HG03520 (cell line): ENCODE data around the gene TSPOAP1.

Experiments used
- ATAC-seq: cut with Tn5 transposase; IDR thresholded peaks from one replicate; pipeline ENCODE4 v1.9.1; 2021; ENCODE audit warnings: mild to moderate bottlenecking, moderate library complexity; ENCODE audit not compliant: unreplicated experiment

TSPOAP1 gene

GRCh38 chr17:58328195-58329034, at the start of gene TSPOAP1:
TSS of gene TSPOAP1 (minus strand) at chr17:58328795. CDS start at chr17:58327920, 875 bp downstream.
- no peak for ATAC-seq

DNA sequence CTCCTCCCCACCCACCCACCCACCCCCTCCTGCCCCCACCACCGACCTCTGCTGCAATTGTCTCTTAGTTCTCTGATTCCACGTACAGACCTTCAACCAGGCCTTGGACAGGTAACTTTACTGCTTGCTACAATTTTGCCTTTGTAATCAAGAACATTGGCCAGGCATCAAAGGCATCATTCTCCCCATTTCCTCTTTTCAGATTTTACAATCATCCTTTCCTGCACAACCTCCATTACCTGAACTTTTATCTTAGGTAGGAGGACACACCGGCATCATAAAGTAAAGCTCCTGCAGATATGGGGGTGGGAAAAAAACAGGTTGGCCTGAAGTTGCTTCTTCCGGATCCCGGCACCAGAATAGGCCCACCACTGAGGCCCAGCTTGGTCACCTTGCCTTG, 49.1 kb upstream of the TSPOAP1 start:
- ATAC-seq = no peak

- no peak for ATAC-seq
Observed at GRCh38 chr17:58377093-58377601, 48.6 kb upstream of the TSPOAP1 start.

DNA sequence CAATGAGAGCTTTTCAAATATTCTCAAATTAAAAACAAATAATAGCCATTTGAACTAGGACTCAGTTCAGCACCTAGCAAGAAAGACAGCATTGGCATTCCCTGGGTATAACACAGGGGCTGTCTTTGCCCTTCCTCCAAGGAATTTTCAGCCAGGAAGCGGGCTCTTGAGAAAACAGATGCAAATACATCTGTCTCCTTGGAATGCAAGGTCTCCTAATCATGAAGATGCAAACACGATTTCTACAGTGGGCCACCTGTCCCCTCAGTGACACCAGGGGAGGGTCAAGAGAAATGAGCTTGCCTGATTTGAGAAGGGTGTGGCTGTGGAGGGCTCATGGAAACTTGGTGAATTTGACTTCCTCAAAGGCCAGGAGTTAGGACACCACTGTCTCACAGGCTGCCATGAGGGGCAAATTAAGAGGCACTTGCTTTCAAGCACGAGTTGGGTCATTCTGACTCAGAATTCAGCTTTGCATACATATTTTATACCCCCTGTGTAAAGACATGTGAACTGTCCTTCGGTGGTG, 47.9 kb upstream of the TSPOAP1 start:
- no peak for ATAC-seq

GRCh38 chr17:58375811-58376210, 47.2 kb upstream of the TSPOAP1 start:
- no peak for ATAC-seq

DNA sequence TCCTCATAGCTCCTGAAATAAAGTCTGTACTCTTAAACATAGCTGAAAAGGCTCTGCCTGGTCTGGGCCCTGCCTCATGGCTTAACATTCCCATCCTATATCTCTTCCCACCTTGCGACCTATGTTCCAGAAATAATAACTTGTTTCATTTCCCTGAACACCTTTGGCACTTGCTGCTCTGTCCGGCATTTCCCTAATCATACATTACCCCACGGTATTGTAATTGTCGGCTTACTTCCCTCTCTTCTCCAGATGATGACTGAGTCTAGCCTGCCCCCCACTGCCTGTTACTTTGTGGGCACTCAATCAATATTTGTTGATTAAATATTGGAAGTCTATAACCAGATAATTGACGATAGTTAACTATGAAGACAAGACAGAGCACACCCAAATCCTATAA, 46.7 kb upstream of the TSPOAP1 start:
- ATAC-seq = no peak

DNA sequence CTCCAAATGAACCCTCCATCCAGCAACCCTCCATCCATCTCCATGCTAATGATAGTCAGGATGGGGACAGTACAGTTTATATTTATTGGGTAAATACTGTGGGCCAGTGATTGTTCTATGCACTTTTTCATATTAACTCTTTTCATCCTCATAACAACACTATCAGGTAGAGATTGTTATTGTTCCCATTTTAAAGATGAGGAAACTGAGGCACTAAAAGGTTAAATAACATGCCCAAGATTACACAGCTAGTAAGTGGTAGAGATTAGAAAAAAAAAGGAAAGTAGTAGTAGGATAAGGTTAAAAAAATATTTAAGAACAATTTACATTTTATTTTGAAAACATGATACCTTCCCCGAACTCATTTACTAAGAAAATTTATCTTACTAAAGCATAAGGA, 45.3 kb upstream of the TSPOAP1 start:
- no peak for ATAC-seq

DNA sequence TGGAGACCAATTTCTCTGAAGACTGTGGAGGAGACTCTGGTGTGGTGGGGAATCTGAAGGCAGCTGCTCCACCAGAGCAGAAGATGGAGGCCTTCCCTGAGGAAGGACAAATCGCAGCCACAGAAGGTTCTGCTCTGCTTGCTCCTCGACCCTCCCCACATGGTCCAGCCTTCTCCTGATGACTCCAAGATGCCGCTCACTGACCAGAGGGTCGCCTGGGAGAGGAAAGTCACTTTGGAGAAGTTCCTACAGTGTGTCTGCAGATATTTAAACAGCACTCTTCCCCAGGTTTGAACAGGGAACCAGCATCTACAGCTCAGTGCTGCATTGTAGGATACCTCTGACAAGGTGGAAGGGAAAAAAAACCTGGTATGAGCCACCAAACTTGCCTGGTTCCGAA, 44.4 kb upstream of the TSPOAP1 start:
- ATAC-seq = no peak

DNA sequence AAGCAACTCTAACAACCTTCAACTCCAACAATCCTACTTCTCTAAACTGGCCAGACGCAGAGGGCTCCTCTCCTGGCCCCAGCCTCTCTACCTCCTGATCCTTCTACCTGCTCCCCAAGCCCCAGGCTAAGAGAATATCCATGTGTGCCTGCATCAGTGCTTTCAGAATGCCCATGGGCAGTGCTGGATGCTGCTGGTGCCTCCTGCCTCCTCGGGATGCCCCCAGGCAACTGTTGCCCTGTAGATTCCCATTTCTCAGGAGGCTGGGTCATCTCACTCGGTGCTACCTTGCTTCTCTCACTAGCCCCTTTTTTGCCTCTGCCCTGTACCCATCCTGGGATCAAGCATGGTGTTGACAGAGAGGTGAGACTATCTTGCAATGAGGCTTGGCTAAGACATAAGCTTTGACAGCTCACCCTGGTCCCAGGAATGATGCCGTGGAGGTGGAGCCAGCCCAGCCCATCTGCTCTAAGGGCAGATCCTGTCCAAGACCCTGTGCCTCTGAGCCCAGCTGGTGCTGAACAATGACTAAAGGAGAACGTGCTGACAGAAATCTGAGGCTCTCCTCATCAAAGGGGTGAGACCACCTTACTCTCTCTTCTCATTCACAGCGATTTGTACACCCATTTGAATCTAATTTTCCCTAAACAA, 42.8 kb upstream of the TSPOAP1 start:
- no peak for ATAC-seq

GRCh38 chr17:58370716-58371115, 42.1 kb upstream of the TSPOAP1 start:
- no peak for ATAC-seq

DNA sequence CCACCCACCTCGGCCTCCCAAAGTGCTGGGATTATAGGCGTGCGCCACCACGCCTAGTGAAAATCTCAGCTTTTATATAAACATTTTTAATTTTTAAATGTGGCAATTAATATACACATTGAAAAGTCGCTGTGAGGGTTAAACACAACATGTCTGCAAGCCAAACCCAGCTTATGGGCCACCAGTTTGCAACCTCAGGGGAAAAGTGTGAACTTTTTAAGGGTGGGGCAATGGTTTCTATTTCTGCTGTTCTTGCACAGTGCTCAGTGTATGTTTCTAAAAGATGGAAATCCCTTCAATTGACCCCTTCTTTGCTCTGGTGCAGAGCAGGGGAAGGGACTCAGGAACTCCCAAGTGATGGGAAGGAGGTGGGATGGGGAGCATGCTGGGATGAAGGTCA, 41.7 kb upstream of the TSPOAP1 start:
- ATAC-seq = no peak

GRCh38 chr17:58369214-58370031, 40.8 kb upstream of the TSPOAP1 start:
- ATAC-seq = no peak

DNA sequence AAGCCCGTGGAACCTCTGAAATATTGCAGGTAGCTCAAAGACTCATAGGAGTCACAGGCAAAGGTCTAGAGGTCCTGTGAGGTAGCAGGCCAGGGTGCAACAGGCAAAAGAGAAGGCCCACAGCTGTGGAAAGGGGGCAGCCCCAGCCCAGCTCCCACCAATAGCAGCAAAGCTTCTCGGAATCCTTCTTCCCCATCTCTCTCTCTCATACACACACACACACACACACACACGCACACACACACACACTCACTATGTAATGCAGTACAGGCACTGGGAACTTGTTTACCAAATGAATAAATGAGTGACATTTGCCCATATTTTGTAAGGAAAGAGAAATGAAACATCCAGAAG, 40.2 kb upstream of the TSPOAP1 start:
- no peak for ATAC-seq

DNA sequence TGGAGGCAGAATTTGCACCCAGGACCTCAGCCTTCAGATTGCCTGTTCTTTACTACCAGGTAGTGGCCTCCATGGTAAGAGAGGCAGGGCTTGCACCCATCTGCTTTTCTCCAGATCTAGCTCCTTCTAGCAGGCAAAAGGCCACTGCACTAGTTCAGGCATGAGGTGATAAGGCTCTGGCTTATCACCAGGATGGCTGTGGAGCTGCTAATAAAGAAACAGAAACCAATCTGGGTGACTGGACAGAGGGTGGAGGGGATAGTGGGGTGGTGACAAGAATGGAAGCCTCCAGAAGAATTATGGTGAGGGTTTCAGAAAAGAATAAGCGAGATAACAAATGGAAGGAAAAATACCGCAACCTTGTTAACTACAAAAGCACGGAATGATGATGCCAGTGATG, 38.9 kb upstream of the TSPOAP1 start:
- no peak for ATAC-seq

DNA sequence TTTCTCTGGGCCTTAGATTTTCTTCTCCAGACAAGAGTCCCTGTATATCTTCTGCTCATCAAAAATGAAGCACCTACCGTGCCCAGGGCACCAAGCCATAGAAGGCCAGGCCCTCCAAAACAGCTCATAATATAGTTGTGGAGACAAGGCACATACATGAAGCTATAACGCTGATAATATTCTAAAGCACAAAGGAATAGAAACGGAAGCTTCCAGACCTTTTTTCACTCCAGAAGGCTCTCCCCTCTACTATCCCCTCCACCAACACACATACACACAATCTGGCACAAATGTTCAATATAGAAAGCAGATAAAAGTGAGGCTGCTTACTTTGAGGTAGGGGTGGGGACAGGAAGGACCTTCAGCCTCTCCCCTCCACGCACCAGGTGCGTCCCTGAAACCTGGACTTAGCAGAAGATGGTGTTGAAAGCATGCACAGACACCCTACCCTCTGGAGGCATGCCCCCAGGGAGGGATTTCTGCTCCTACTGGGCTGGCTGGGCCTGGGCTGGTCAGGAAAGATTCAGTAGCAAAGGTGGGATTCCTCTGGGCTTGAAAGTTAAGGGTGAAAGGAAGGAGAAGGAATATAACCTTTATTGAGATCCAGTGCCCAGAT, 37.5 kb upstream of the TSPOAP1 start:
- no peak for ATAC-seq

DNA sequence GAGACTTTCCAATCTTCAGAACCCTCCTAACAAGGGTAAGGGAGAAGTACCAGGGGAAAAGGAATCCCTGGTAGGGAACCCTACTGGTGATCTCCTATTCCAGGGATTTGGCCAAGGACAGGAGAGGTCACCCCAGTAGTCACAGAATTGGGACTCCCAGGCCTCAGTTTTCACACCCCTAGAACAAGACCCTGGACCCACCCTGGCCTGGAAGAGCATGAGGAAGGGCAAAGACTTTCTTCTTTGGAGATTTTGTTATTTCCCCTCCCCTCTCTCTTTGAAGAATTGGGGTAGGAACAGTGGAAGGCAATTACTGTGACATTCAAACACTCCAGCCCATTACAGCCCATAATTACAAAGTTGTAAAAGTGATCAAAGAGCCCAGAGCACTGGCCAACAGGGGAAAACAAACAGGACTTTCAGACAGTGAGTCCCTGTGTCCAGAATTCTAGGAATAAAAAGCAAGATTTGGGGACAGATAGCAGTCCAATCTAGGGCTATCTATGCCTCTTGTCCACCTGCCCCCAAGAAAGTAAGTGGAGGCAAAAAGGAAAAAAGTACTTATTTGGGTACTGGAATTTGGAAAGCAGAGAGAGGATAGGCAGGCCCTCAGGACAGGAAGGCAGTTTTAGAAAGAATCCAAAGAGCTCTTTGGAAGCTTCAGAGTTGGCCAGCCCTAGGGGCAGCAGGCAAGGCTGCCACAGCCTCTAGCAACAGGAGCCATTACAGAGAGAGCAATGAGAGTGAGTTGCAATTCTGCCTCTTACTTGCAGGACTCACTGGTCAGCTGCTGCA, 36.8 kb upstream of the TSPOAP1 start:
- ATAC-seq = no peak

DNA sequence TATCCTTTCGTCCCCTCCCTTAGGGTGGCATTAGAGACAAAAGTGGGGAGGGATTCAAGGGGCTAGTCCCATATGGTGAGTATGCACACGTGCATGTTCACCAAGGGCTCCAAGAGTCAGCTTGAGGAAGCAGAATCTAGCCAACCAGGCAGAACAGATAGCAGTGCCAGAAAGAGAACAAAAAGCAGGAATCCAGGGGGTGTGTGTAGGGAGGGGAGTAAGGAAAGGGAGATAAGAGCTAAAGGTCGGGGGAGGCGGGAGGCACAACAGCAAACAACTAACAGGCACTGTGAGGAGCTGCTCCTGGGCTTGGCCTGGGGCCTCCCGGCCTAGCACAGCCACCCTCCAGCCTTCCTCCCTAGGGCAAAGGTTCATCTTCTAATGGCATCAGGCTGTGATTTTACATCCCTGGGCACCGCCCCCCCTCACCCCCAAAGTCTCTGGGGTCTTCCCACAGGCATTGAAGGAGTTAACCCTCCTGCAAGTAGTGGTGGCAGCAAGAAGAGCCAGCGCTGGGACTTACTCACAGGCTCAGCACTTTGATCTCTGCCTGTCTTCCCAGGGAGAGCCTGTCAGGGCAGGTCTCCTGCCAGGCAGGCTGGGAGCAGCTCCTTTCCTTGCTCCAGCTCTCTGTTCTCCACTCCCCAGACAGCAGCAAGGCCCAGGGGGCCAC, 35.8 kb upstream of the TSPOAP1 start:
- no peak for ATAC-seq

- ATAC-seq = no peak
Observed at GRCh38 chr17:58363457-58364185, 35.0 kb upstream of the TSPOAP1 start.
